Measurements from ENCODE around the gene HIRIP3. TPM values are rescaled to one million over a fixed set of nuclear protein-coding genes. Genes with fewer than 3 reads are reported as not detected.

HIRIP3 gene
- total RNA-seq, 1 experiment from 2014 or later = 18.4 TPM

DNA sequence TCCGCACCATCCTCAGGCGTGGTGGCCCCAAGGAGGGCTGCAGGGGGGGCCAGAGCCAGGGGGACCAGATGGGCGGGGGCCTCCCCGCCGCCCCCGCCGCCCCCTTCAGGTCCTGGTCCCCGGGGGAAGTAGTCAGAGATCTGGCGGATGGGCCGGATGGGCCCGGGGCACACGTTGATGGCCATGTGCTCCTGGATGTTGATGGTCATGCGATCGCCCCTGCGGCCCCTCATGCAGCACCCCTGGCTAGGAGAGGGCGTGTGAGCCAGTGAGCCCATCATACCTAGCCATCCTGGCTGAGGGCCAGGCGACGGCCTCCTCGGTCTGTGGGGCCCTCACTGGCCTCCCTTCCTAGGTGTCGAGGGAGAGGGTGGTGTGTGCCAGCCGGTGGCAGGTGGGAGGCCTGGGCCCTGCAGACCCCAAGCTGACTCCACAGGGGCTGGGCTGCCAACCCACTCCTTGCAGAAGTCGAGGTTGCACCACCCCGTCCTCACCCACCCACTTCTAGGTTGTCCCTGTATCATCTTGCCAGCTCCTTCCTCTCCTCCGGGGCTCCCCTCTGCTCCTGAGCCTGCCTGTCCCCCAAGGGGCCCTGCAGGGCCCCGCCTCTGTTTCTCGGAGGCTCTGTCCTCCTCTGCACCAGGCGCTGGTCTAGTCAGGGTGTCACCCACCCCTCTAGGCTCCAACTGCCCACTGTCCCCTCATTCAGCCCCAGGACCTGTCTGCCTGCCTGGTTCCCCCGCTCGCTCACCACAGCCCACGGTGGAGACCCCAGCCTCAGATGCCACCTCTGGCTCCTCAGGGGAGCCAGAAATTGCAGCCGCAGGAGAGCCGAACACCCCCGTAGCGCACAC, 14.8 kb upstream of the HIRIP3 start:
- no peaks in the 10 kb centered on the region for H3K9me2 ChIP-seq (replicated peaks; ENCODE audit: low read length)
- DNase-seq = no peak
- ATAC-seq = no peak
- H4K20me1 ChIP-seq (ENCODE audit: low read length) = no peaks in the 10 kb centered on the region
- no peaks in the 10 kb centered on the region for H3K9me3 ChIP-seq (ENCODE audit: low read length)
- BruUV-seq (replicated peaks) = no TSS peak
- H3F3A ChIP-seq (ENCODE audit: low read length, unreplicated experiment) = no peaks in the 10 kb centered on the region
- no peaks in the 10 kb centered on the region for H3K36me3 ChIP-seq (ENCODE audit: low read depth, low read length)
- TF ChIP-seq, protein P1, sequence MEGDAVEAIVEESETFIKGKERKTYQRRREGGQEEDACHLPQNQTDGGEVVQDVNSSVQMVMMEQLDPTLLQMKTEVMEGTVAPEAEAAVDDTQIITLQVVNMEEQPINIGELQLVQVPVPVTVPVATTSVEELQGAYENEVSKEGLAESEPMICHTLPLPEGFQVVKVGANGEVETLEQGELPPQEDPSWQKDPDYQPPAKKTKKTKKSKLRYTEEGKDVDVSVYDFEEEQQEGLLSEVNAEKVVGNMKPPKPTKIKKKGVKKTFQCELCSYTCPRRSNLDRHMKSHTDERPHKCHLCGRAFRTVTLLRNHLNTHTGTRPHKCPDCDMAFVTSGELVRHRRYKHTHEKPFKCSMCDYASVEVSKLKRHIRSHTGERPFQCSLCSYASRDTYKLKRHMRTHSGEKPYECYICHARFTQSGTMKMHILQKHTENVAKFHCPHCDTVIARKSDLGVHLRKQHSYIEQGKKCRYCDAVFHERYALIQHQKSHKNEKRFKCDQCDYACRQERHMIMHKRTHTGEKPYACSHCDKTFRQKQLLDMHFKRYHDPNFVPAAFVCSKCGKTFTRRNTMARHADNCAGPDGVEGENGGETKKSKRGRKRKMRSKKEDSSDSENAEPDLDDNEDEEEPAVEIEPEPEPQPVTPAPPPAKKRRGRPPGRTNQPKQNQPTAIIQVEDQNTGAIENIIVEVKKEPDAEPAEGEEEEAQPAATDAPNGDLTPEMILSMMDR (conservative IDR thresholded peaks at IDR 0.05; ENCODE audit: low read depth, low read length) = no peak
- TF ChIP-seq EZH2phosphoT487 (IDR thresholded peaks at IDR 0.05; ENCODE audit: borderline replicate concordance, low read length) (no peak), EZH2 (IDR thresholded peaks at IDR 0.05; ENCODE audit: low read length, unreplicated experiment) (no peak)
- H3K4me3 ChIP-seq (ENCODE audit: low read length) = peak overlapping the region; percentile 59
- H3K9ac ChIP-seq (ENCODE audit: low read length) = no peak overlapping the region
- no peak overlapping the region for H3K27ac ChIP-seq (ENCODE audit: low read length)
- intact Hi-C loops (cut with micrococcal nuclease) = no loop called here
- H3K79me2 ChIP-seq (ENCODE audit: low read length) = no peaks in the 10 kb centered on the region
- CTCF ChIA-PET = no interaction called here
- H3K4me2 ChIP-seq (ENCODE audit: low read length) = peak overlapping the region; percentile 78
- POLR2A ChIA-PET (ENCODE audit: unreplicated experiment) = no interaction called here
- no peaks in the 10 kb centered on the region for H3K4me1 ChIP-seq (ENCODE audit: insufficient read depth, low read length)
- no peaks in the 10 kb centered on the region for H3K27me3 ChIP-seq (ENCODE audit: low read length)
- H2AFZ ChIP-seq (ENCODE audit: low read length) = peak overlapping the region; percentile 57; the same call in 1 of the 2 replicates

DNA sequence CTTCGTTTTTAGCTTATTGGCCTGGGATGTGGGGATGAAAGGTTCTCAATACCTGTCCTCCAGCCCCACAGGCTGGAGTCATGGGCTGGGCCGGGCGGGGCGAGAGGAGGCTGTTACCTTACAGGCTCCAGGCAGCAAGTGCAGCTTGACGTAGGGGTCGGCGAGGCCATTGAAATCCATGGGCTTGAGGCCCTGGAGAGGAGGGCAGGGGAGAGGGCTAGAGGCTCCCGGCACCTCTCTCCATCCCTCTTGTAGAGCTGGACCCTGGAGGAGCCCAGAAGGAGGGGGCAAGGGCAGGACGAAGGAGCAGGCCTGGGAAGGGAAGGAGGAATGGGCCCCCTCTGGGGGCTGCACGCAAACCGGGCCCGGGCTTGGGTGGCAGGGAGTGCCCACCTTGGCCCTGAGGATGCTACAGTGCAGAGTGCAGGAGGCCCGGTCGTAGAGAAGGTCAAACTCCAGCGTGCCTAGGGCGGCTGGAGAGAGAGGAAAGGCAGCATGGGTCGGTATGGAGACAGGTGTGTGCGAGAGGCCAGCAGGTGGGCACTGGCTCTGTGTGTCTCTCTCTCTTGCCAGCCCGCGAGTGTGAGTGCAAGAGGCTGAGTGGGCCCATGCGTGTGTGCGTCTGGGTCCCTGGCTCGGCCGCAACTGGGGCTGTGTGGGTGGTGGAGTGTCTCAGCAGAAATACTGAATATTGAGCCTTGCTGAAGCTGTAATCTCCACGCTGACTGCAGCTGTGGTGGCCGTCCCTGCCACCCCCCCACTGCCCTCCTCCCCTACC, 13.9 kb upstream of the HIRIP3 start:
- Histone ChIP-seq H3K36me3 (ENCODE audit: low read depth, low read length) (no peaks in the 10 kb centered on the region), H3K9ac (ENCODE audit: low read length) (no peak overlapping the region), H3K9me2 (replicated peaks; ENCODE audit: low read length) (no peaks in the 10 kb centered on the region), H3K27ac (ENCODE audit: low read length) (no peak overlapping the region), H3K4me3 (ENCODE audit: low read length) (no peak overlapping the region), H3K79me2 (ENCODE audit: low read length) (no peaks in the 10 kb centered on the region), H2AFZ (ENCODE audit: low read length) (no peak overlapping the region), H3K9me3 (ENCODE audit: low read length) (no peaks in the 10 kb centered on the region), H3K4me1 (ENCODE audit: insufficient read depth, low read length) (no peaks in the 10 kb centered on the region), H4K20me1 (ENCODE audit: low read length) (no peaks in the 10 kb centered on the region), H3F3A (ENCODE audit: low read length, unreplicated experiment) (no peaks in the 10 kb centered on the region), H3K27me3 (ENCODE audit: low read length) (no peaks in the 10 kb centered on the region), H3K4me2 (ENCODE audit: low read length) (no peak overlapping the region)
- intact Hi-C loops (cut with micrococcal nuclease) = no loop called here
- no TSS peak for BruUV-seq (replicated peaks)
- no peak for DNase-seq
- ChIA-PET CTCF (no interaction called here), POLR2A (ENCODE audit: unreplicated experiment) (interaction anchor here (0.6 kb wide), 1 partner anchor 526 kb away, joined by 4 read pairs; no protein-coding TSS in a partner anchor)
- TF ChIP-seq EZH2phosphoT487 (IDR thresholded peaks at IDR 0.05; ENCODE audit: borderline replicate concordance, low read length) = no peak
- ATAC-seq = no peak

DNA sequence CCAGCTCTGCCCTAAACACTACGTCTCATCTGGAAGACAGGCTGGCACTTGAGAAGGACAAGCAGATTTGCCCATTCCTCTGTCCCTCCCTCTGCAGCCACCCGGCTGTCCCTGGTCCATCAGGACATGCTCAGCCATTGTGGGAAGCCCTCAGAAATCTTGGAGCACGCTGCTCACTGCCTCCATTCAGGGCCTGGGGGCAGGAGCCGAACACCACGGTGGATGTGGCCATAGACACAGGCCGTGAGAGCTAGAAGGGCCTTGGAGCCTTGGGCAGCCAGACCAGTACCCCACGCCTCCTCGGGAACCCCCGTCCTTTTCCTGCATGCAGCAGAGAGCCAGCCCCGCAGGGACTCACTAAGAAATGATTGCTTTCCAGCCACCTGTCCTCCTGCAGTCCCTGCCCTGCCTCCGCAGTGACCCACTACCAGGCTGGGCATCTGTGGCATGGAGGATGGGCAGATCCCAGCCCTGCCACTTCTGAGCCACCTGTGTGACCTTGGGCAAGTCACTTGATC, 12.0 kb upstream of the HIRIP3 start:
- Histone ChIP-seq H2AFZ (ENCODE audit: low read length) (no peak overlapping the region), H3K4me2 (ENCODE audit: low read length) (no peak overlapping the region), H3K4me1 (ENCODE audit: insufficient read depth, low read length) (no peaks in the 10 kb centered on the region), H3K79me2 (ENCODE audit: low read length) (no peaks in the 10 kb centered on the region), H4K20me1 (ENCODE audit: low read length) (no peaks in the 10 kb centered on the region), H3K9ac (ENCODE audit: low read length) (no peak overlapping the region), H3F3A (ENCODE audit: low read length, unreplicated experiment) (no peaks in the 10 kb centered on the region), H3K4me3 (ENCODE audit: low read length) (no peak overlapping the region), H3K9me3 (ENCODE audit: low read length) (no peaks in the 10 kb centered on the region), H3K27ac (ENCODE audit: low read length) (no peak overlapping the region), H3K9me2 (replicated peaks; ENCODE audit: low read length) (no peaks in the 10 kb centered on the region), H3K36me3 (ENCODE audit: low read depth, low read length) (no peaks in the 10 kb centered on the region), H3K27me3 (ENCODE audit: low read length) (no peaks in the 10 kb centered on the region)
- TF ChIP-seq EZH2 (IDR thresholded peaks at IDR 0.05; ENCODE audit: low read length, unreplicated experiment) (no peak), EZH2phosphoT487 (IDR thresholded peaks at IDR 0.05; ENCODE audit: borderline replicate concordance, low read length) (no peak)
- TF ChIP-seq, protein P1 (conservative IDR thresholded peaks at IDR 0.05; ENCODE audit: low read depth, low read length) = no peak
- ATAC-seq = no peak
- CTCF ChIA-PET = no interaction called here
- BruUV-seq (replicated peaks) = no TSS peak
- no peak for DNase-seq
- POLR2A ChIA-PET (ENCODE audit: unreplicated experiment) = no interaction called here
- intact Hi-C loops (cut with micrococcal nuclease) = no loop called here
